GM21717 (cell line): Measurements from ENCODE around the gene CDK11B.
A peak's percentile ranks its signal among the peaks of the same experiment; 100 is the strongest.
"Not testable (repeated sequence)": the region's sequence is repeated elsewhere in the genome, so short reads cannot be mapped to it uniquely, and the experiment has no call there.

ENCODE experiments used
- ATAC-seq: cut with Tn5 transposase; IDR thresholded peaks from one replicate; pipeline ENCODE4 v1.9.1; 2021; ENCODE audit warnings: mild to moderate bottlenecking, moderate library complexity; ENCODE audit not compliant: unreplicated experiment

The CDK11B gene

GRCh38 chr1:1662830-1663560, 4.2 kb upstream of the CDK11B start:
- ATAC-seq = not testable (repeated sequence)

GRCh38 chr1:1662392-1662791, 3.6 kb upstream of the CDK11B start:
- not testable (repeated sequence) for ATAC-seq

GRCh38 chr1:1648265-1648664, 10.5 kb downstream of the CDK11B start:
- not testable (repeated sequence) for ATAC-seq

DNA sequence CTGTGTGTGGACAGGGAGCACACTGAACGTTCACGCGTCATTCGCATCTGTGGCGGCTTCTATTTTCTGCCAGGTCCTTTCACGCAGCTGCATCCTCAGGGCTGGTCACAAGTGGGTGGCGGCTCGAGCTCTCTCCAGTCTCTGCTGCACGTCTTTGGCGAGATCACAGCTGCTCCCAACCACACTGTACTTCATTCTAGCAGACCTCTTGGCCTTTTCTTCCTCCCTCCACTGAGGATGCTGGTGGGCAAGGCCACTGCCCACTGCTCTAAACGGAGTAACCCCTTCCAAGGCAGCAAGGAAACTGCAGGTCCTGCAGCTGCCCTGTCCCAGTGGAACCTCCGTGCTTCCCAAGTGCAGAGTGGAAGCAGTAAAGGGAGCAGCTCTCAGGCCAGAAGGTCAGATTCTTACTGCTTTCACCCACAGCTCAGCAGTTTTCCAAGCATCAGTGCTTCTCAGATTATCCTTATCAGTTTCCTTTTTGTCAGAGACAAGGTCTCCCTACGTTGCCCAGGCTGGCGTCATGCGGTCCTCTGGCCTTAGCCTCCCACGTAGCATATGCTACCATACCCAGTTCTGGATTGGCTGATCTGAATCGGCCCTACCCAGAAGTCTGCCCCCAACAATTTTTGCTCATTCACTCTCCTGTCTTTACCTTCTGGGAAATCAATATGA, 11.1 kb downstream of the CDK11B start:
- not testable (repeated sequence) for ATAC-seq

DNA sequence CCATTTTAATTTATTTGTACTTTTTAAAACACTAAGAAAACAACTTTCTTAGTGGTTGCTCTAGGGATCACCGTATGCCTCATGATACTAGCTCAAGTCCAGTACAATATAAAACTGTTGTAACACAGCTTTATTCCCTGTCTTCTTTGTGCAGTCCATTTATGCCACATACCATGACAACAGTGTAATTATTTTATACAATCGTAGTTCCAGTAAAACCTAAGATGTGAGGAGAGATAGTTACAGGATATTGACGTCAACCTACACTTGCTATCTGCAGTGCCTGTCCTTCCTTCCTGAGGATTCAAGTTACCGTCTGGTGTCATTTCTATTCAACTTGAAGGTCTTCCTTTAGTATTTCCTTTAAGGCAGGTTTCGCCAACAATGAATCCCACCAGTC, 12.5 kb downstream of the CDK11B start:
- ATAC-seq = not testable (repeated sequence)

DNA sequence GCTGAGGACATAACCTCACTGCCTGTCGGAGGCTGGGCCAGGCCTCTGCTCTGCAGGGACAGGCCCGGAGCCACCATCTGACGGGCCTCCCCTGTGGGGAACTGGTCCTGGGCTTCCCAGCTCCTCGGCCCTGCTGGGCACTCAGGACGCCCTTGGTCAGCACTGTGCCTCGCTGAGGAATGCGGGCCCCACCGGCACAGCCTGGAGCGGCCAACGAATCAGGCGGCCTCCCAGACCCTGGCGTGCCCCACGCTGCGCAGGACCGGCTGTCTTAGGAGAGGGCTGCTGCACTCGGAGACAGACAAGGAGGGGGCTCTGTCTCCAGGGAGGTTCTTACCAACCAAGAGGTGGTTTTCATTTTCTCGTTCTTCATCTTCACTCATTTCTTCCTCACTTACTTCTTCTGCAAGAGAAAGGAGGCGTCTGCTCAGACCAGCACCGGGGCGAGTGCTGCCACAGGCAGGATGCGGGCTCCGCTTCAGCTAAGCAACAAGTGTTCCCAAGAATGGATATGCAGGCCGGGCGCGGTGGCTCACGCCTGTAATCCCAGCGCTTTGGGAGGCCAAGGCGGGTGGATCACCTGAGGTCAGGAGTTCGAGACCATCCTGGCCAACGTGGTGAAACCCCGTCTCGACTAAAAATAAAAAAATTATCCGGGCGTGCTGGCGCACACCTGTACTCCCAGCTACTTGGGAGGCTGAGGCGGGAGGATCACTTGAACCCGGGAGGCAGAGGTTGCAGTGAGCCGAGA, 17.9 kb downstream of the CDK11B start:
- ATAC-seq = not testable (repeated sequence)

DNA sequence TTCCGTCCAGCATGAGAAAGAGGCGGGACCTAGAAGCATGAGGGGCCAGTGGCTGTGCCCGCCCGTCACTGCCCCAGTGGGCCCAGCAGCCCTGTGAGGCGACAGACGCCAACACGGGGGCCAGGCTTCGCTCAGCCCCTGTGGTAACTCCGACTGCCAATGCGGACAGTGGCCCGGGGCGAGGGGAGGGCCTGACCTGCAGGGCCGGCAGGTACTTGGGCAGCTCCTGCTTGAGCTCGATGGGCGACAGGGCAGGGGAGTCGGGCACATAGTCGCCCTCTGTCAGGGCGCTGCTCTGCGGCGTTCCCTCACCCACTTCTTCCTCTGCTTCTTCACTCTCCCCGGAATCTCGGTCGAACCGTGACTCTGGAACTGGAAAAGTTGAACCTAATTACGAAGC, 18.7 kb downstream of the CDK11B start:
- ATAC-seq = not testable (repeated sequence)

GRCh38 chr1:1639368-1639767, 19.4 kb downstream of the CDK11B start:
- ATAC-seq = not testable (repeated sequence)

- not testable (repeated sequence) for ATAC-seq
These were observed 20.3 kb downstream of the CDK11B start for GRCh38 chr1:1638528-1638927.

DNA sequence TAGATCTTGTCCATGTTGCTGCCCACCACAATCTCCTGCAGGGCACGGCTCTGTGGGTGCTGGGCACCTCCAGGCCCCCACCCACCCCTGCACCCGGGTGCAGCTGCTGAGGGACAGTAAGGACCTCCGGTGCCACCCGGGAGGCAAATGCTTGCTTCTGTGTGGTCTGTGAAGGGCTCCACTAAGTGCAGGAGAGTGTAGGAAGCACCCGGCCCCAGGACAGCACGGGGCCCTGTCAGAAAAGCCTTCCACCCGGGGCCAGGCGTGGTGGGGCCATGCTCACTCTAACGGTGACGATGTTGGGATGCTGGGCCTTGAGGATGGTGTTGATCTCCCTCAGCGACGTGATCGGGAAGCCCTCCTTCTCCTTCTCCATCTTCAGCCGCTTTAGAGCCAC, 21.3 kb downstream of the CDK11B start:
- ATAC-seq = not testable (repeated sequence)

DNA sequence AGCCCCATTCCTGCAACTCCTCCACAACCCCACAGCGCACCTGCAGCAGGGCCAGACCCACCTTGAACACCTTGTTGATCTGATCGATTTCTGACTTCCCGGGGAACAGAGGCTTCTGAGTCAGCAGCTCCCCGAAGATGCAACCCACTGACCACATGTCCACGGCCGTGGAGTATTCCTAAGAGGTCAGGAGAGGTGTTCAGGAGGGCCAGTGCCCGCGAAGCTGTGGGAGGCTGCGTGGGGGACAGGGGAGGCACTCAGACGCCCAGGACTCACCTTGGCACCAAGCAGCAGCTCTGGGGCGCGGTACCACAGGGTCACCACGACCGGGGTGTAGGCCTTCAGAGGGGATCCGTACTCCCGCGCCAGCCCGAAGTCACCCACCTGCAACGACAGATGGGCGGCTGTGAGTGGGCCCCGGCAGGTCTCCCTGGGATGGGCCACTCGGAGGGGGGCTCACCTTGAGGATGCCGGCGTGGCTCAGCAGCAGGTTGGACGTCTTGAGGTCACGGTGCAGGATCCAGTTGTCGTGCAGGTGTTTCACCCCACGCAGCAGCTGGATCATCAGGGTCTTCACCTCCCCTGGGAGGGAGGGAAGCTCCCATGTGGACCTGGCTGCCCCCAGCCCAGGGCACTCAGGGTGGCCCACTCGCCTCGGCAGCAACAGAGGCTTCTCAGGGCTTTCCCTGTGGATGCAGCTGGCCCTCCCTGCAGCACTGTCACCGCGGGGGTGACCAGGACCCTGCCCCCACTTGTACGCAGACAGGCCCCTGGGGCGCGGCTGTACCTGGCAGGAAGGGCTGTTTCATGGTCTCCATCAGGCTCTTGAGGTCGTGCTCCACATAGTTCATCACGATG, 22.0 kb downstream of the CDK11B start:
- ATAC-seq = not testable (repeated sequence)

- not testable (repeated sequence) for ATAC-seq
These were observed 24.2 kb downstream of the CDK11B start for GRCh38 chr1:1634613-1635012.

- not testable (repeated sequence) for ATAC-seq
These were observed 25.4 kb downstream of the CDK11B start for GRCh38 chr1:1633409-1633808.

GRCh38 chr1:1631782-1632420, 26.9 kb downstream of the CDK11B start, which contains the start of gene MMP23B:
TSS of gene MMP23B (plus strand) at chr1:1632173. CDS start at chr1:1632219, 46 bp downstream.
- ATAC-seq = no peak

DNA sequence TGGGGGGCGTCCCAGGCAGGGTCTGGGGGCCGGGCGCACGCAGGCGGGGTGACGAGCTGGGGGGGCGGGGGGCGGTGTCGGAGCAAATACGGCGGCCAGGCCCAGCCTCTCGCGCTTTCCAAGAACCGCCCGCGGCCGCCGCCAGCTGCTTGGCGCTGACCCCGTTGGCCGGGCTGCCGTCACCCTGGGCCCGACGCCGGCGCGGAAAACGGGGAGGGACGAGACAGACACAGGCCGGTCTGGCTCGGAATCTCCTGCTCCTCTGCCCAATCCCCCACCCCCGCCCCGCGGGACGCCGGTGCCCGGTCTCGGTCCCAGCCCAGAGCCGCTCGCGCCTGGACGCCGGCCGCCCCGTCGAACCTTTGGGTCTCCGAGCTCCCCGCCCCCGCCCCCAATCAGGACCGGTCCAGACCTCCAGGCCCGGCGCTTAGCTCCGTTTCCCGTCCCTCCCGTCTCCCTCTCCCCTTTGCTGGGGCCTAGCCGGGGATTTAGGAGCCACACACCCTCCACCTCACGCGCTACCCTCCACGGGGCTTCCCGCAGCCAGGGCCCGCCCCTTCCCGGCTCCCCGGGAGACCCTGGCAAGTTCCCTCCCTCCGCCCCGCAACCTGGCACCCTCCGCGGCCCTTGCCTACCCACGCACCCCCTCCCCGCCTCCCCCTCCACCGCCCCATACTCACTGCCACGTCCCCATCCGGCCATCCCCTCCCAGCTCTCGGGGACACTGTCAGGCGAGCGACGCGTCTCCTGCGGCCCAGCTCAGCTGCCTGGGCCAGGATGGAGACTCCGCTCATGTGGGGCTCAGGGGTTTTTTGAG, 27.6 kb downstream of the CDK11B start:
- no peak for ATAC-seq

GRCh38 chr1:1630191-1630964, 28.4 kb downstream of the CDK11B start:
- ATAC-seq = peak; percentile 40

DNA sequence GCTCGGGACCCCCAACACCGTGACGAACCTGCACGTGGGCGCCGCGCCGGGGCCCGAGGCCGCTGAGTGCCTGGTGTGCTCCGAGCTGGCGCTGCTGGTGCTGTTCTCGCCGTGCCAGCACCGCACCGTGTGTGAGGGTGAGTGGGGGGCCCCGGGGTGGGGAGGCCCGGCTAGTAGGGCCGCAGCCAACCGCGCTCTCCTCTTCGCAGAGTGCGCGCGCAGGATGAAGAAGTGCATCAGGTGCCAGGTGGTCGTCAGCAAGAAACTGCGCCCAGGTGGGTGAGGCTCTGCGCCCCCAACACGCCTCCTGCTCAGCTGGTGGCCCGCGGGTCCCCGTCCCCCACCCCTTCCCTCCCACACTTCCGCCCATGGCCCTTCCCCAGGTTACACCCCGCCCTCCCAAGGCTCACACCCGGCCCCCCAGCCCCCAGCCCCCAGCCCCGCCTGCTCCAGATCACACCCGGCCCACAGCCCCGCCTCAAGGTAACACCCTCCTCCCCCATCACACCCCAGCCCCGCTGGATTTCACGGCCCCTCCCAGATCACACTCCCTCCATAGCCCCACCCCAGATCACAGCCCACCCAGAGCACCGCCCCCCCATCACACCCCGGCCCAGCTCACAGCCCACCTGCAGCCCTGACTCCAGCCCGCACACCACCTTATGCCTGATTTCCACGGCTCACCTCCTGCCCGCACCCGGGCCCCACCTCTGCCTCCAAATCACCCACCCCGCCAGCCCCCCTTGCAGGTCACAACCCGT, 29.2 kb downstream of the CDK11B start:
- ATAC-seq = no peak
